GM12865 (cell line): ENCODE measurements around the gene CAMK1G.

ENCODE experiments used
- DNase-seq: peaks from one replicate; pipeline ENCODE4 v3.0.0; 2010; ENCODE audit warnings: low read depth
- H3K4me3 ChIP-seq: 2 replicates; pipeline ENCODE4 v1.5.1; 2011; ENCODE audit warnings: mild to moderate bottlenecking, low read depth, low read length, control low read depth
- CTCF ChIP-seq: IDR thresholded peaks from 2 replicates; pipeline ENCODE4 v1.5.1; 2011; ENCODE audit warnings: low read length, control low read depth, low read depth, inconsistent platforms; ENCODE audit not compliant: insufficient read depth; ENCODE audit errors: missing control alignments

CAMK1G gene

GRCh38 chr1:209576392-209577197 lies 6.9 kb upstream of the CAMK1G start:
- TF ChIP-seq CTCF, result peak; percentile 91
- no peak overlapping the region for H3K4me3 ChIP-seq
- peak; percentile 52 for DNase-seq

GRCh38 chr1:209577346-209577745 lies 6.2 kb upstream of the CAMK1G start:
- no peak for DNase-seq
- H3K4me3 ChIP-seq, result no peak overlapping the region
- no peak for TF ChIP-seq CTCF

- TF ChIP-seq CTCF, result no peak
- no peak overlapping the region for H3K4me3 ChIP-seq
- DNase-seq, result no peak
Measured at GRCh38 chr1:209580577-209580976, 2.9 kb upstream of the CAMK1G start.

GRCh38 chr1:209584231-209584672 lies 738 bp downstream of the CAMK1G start:
- no peak overlapping the region for H3K4me3 ChIP-seq
- DNase-seq, result no peak
- TF ChIP-seq CTCF, result no peak

GRCh38 chr1:209585197-209585596 lies 1.7 kb downstream of the CAMK1G start:
- DNase-seq, result no peak
- TF ChIP-seq CTCF, result no peak
- no peak overlapping the region for H3K4me3 ChIP-seq

- no peak for DNase-seq
- H3K4me3 ChIP-seq, result no peak overlapping the region
- no peak for TF ChIP-seq CTCF
Measured at GRCh38 chr1:209585672-209586071, 2.2 kb downstream of the CAMK1G start.
